ENCODE measurements around the gene CLINT1. TPM values are rescaled to one million over a fixed set of nuclear protein-coding genes. Genes with fewer than 3 reads are reported as not detected.

The CLINT1 gene
- total RNA-seq, 1 donor from 2014 or later, result 85.2 TPM

DNA sequence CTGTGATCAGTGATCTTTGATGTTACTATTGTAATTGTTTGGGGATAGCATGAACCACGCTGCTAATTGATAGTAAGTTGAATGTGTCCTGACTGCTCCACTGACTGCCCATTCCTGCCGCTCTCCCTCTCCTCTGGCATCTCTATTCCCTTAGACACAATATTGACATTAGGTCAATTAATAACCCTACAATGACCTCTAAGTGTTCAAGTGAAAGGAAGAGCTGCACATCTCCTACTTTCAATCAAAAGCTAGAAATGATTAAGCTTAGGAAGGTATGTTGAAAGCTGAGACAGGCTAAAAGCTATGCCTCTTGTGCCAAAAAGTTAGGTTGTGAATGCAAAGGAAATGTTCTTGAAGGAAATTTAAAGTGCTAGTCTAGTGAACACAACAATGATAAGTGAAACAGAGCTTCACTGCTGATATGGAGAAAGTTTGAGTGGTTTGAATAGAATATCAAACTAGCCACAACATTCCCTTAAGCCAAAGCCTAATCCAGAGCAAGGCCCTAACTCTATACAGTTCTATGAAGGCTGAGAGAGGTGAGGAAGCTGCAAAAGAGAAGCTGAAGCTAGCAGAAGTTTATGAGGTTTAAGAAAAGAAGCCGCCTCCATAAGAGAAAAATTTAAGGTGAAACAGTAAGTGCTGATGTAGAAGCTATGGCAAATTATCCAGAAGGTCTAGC is 12.9 kb downstream of the CLINT1 start:
- TF ChIP-seq, protein P1, sequence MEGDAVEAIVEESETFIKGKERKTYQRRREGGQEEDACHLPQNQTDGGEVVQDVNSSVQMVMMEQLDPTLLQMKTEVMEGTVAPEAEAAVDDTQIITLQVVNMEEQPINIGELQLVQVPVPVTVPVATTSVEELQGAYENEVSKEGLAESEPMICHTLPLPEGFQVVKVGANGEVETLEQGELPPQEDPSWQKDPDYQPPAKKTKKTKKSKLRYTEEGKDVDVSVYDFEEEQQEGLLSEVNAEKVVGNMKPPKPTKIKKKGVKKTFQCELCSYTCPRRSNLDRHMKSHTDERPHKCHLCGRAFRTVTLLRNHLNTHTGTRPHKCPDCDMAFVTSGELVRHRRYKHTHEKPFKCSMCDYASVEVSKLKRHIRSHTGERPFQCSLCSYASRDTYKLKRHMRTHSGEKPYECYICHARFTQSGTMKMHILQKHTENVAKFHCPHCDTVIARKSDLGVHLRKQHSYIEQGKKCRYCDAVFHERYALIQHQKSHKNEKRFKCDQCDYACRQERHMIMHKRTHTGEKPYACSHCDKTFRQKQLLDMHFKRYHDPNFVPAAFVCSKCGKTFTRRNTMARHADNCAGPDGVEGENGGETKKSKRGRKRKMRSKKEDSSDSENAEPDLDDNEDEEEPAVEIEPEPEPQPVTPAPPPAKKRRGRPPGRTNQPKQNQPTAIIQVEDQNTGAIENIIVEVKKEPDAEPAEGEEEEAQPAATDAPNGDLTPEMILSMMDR (IDR thresholded peaks at IDR 0.05; ENCODE audit: insufficient read depth, low read length, poor library complexity, severe bottlenecking), result no peak
- no peak for DNase-seq (ENCODE audit: low read depth)

DNA sequence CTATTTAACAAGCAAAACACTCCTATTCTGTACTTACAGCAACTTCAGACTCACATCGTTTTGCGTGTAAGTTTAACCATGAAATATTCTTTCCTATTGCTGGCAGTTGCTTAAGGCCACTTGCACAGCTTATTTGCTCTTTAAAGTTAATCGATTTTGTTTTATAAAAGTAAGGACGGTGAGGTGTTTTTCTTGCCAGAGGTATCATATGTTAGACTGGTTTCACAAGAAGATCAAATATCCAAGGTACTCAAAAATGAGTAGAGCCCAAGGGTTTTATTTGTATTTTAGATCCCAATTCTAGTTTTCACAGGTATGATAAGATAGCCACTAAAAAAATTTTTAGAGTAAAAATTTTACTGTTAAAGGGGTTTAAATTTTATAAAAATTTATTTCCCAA is 16.2 kb downstream of the CLINT1 start:
- TF ChIP-seq, protein P1 (IDR thresholded peaks at IDR 0.05; ENCODE audit: insufficient read depth, low read length, poor library complexity, severe bottlenecking), result no peak
- no peak for DNase-seq (ENCODE audit: low read depth)
- H3K4me3 ChIP-seq (ENCODE audit: low read depth, low read length), result no peak overlapping the region

More for the DNA sequence above, 12.9 kb downstream of the CLINT1 start:
- no peaks in the 10 kb centered on the region for H3K36me3 ChIP-seq (ENCODE audit: control insufficient read depth, insufficient read depth, low read length)
- H3K4me3 ChIP-seq (ENCODE audit: low read depth, low read length), result no peak overlapping the region
- H3K27me3 ChIP-seq (ENCODE audit: control insufficient read depth, insufficient read depth, low read length), result no peaks in the 10 kb centered on the region

DNA sequence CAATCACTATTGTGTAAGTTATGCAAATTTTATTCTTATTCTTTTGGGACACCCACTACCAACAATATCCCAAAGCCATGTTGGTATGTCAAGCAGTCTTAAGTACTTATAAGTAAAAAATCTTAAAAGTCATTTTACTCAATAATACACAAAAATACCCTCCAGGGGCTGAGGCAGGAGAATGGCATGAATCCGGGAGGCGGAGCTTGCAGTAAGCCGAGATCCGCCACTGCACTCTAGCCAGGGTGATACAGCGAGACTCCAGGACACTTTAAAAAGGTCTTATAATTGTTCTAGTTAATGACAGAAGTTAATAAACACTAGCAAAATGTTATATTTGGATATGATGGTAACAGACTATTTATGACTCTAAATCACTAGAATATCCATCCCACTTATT is 16.8 kb downstream of the CLINT1 start:
- no peaks in the 10 kb centered on the region for H3K27me3 ChIP-seq (ENCODE audit: control insufficient read depth, insufficient read depth, low read length)
- TF ChIP-seq, protein P1 (IDR thresholded peaks at IDR 0.05; ENCODE audit: insufficient read depth, low read length, poor library complexity, severe bottlenecking), result no peak
- H3K4me3 ChIP-seq (ENCODE audit: low read depth, low read length), result no peak overlapping the region
- DNase-seq (ENCODE audit: low read depth), result no peak
- no peaks in the 10 kb centered on the region for H3K36me3 ChIP-seq (ENCODE audit: control insufficient read depth, insufficient read depth, low read length)

More for the DNA sequence above, 16.2 kb downstream of the CLINT1 start:
- Histone ChIP-seq H3K36me3 (ENCODE audit: control insufficient read depth, insufficient read depth, low read length) (no peaks in the 10 kb centered on the region), H3K27me3 (ENCODE audit: control insufficient read depth, insufficient read depth, low read length) (no peaks in the 10 kb centered on the region)

DNA sequence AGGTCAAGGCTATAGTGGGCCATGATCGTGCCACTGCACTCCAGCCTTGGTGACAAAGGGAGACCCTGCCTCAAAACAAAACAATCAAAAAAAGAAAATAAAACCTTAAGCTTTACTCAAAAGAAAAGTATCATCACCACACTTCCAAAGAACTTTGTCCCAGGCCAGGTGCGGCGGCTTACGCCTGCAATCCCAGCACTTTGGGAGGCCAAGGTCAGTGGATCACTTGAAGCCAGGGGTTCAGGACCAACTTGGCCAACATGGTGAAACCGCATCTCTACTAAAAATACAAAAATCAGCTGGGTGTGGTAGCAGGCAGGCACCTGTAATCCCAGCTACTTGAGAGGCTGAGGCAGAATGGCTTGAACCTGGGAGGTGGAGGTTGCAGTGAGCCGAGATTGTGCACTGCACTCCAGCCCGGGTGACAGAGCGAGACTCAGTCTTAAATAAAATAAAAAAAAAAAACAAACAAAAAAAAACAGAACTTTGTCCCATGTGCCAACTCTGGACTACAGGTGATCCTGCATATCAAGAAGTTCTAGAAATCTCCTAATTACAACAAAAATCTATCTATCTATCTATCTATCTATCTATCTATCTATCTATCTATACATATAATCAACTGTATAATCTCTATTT is 19.7 kb downstream of the CLINT1 start:
- Histone ChIP-seq H3K36me3 (ENCODE audit: control insufficient read depth, insufficient read depth, low read length) (no peaks in the 10 kb centered on the region), H3K27me3 (ENCODE audit: control insufficient read depth, insufficient read depth, low read length) (no peaks in the 10 kb centered on the region), H3K4me3 (ENCODE audit: low read depth, low read length) (no peak overlapping the region)
- DNase-seq (ENCODE audit: low read depth), result no peak
- TF ChIP-seq, protein P1 (IDR thresholded peaks at IDR 0.05; ENCODE audit: insufficient read depth, low read length, poor library complexity, severe bottlenecking), result no peak

DNA sequence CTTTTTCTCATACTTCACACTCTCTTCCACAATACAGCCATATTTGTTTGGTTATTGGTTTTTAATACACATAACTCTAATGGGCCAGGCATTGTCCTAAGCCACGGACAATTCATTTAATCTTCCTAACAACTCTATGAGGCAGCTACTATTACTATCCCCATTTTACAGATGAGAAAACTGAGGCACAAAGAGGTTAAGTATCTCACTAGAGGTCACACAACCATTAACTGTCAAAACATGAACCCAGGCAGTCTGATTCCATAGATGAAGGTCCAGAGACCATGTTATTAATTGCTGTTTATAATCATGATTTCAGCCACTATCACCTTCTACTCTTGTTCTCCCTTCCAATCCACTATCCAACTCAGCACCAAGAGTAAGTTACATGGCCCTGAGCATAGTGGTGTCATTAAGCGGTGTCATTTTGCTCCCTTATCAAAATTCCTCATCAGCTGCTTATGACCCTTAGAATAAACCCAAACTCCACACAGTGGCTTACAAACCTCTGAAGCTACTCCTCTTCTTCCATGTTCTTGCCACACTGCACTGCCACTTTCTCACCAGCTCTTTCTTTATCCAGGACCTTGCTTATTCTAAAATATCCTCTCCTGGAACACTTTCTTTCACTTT is 22.7 kb downstream of the CLINT1 start:
- TF ChIP-seq, protein P1 (IDR thresholded peaks at IDR 0.05; ENCODE audit: insufficient read depth, low read length, poor library complexity, severe bottlenecking), result no peak
- Histone ChIP-seq H3K27me3 (ENCODE audit: control insufficient read depth, insufficient read depth, low read length) (no peaks in the 10 kb centered on the region), H3K4me3 (ENCODE audit: low read depth, low read length) (no peak overlapping the region), H3K36me3 (ENCODE audit: control insufficient read depth, insufficient read depth, low read length) (no peaks in the 10 kb centered on the region)
- no peak for DNase-seq (ENCODE audit: low read depth)
